GM12872 (cell line): ENCODE measurements around the gene ITGB2.

Source experiments
- TF ChIP-seq, protein P1 (sequence below): IDR thresholded peaks from 3 replicates; pipeline ENCODE4 v1.5.1; 2011; ENCODE audit warnings: low read depth, mild to moderate bottlenecking, low read length, moderate library complexity; ENCODE audit not compliant: insufficient read depth

The ITGB2 gene

DNA sequence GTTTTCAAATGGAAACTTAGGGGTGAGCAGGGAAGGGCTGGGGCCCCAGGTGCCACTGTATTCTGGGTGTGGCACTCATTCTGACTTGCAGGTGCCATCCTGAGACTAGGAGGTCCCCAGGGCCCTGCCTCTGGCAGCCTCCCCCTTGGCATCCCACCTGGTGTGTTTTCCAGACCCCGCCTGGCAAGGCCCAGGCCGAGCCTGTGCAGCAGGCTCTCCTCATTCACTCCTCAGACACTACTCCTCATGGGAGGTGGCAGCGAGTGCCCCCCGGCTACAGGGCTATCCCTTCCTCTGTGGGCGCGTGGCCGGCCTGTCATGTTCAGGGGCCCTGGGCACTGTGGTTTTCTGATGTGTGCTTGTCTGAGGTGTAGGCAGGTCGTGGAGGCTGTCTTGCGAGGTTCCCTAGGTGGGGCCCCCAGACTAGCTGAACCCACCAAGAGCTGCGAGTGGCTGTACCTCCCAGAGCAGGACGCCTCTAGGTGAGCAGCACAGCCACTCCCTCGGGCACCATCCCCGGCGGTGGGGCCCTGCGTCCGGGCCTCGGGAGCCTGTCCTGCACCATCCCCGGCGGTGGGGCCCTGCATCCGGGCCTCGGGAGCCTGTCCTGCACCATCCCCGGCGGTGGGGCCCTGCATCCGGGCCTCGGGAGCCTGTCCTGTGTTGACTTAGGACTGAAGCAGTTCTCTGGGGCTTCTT, 32.4 kb upstream of the ITGB2 start:
- TF ChIP-seq, protein P1, sequence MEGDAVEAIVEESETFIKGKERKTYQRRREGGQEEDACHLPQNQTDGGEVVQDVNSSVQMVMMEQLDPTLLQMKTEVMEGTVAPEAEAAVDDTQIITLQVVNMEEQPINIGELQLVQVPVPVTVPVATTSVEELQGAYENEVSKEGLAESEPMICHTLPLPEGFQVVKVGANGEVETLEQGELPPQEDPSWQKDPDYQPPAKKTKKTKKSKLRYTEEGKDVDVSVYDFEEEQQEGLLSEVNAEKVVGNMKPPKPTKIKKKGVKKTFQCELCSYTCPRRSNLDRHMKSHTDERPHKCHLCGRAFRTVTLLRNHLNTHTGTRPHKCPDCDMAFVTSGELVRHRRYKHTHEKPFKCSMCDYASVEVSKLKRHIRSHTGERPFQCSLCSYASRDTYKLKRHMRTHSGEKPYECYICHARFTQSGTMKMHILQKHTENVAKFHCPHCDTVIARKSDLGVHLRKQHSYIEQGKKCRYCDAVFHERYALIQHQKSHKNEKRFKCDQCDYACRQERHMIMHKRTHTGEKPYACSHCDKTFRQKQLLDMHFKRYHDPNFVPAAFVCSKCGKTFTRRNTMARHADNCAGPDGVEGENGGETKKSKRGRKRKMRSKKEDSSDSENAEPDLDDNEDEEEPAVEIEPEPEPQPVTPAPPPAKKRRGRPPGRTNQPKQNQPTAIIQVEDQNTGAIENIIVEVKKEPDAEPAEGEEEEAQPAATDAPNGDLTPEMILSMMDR: no peak

DNA sequence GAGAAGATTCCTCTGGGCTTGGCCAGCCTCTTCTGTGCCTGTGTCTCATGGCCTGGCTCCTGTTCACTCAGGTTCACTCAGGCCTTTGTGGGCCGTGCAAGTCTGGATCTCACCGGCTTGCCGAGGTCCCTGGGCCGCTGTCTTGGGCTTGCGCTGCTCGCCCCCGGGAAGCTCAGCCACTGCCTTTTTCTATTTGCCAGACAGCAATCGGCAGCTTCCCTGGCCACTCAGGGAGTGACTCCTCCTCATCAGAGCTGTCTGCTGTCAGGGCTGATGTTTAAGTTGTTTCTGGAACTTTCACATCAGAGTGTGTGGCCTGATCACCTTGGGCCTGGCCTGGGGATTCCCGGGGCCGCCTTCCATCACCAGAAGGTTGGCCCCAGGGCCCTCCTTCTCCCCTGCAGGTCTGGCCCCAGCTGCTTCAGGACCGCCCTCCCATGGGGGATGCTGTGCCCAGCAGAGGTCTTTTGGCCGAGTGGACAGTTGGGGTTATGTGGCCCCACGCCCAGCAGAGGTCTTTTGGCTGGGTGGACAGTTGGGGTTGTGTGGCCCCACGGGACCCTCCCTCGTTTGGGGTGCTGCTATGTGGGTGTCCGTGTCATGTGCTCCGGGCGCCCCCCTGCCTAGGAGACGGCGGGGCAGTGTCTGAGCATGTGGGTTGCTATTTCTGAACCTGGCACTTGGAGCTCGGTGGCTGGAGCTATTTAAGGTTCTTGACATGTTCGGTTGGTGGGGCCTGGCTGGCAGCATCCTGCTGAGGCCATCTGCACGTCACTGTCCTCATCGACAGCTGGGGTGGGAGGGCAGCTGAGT, 31.6 kb upstream of the ITGB2 start:
- TF ChIP-seq, protein P1: no peak

DNA sequence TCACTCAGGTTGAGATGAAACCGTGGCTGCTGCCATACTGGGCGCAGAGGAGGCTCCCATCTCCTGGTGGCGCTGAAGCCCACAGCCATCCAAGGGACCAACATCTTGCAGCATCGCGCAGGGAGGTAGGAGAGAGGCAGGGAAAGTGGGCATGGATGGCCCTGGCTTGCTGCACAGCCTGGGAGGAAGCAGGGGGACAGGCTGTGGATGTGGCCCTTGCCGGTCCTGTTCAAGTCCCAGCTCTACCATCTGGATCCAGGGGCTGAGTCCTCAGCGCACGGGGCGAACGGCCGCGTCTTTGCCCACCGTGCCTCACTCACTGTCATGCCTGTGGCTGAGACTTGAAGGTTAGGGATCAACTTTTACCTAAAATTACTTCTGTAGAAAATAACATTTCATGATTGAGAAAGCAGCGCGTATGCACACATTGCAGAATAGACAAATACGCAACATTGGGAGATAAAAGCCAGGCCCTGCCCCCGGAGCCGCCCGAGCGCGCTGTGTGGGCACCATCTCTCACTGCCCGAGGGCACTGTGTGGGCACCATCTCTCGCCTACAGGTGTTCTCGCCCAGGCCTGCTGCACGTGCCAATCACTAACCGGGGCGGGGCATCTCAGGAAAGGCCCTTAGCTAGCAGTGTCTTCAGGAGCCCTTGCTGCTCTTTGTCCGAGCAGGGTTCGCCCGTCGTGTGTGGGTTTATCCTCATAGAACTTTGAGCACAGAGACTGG, 30.7 kb upstream of the ITGB2 start:
- TF ChIP-seq, protein P1: no peak

DNA sequence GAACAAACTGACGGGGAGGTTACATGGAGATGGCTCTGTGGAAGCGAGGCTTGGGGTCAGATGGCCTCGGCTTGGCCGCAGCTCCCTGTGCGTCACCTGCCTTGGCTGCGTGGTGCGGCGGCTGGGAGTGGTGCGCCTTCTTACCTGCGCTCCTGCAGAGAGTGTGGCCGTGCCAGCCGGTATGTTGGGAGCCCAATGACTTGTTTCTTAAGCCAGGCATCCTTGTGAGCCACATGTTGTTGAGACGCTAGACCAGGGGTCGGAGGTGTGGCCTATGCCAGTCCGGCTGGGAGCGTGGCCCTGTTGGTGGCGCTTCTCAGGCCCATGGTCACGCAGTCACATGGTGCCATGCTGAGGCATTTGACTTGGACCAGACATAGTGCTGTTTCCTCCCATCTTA, 29.7 kb upstream of the ITGB2 start:
- TF ChIP-seq, protein P1: no peak

DNA sequence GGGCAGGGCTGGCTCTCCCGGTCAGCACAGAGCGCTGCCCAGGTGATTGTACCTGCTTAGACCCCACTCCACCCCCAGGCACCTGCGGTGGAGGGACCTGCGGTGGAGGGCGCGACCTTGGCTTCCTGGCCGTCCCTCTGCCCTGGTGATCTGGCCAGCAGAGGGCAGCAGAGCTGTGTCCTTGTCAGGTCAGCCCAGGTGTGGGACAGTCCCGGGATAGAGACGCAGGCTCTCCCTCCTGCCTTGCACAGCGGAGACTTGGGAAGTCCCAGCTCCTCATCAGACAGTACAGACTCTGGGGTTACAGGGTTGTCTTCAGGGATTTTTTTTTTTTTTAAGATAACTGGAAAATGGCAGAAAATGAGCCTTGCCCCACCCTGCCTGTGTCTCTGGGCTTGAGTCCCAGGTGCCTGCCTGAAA, 29.1 kb upstream of the ITGB2 start:
- TF ChIP-seq, protein P1: peak; percentile 94

DNA sequence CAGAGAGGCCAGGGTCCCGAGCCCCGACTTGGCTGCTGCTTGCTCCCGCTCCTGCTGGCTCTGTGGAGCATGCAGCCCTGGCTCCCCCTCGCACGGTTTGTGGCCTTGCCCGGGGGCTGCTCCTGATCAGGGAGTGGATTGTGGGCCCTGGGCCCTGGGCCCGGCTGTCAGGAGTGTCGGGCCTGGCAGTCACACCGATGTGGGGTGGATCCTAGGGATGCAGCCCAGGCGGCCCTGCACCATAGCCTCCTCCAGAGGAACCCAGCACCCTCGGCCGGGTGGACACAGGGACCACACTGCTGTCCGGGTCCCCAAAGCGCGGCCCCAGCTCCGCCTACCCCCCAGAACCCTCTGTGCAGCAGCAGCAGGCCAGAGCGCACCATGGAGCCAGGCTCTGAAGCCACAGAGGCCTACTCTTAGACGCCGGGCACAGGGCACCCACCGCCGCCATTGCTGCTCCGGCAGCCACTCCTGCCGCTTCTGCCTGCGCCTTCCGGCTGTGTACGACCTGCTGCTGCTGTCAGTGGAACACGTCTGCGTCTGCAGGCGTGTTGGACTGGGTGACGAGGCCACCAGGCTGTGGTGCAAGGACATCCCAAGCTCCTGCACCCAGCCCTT, 28.6 kb upstream of the ITGB2 start:
- TF ChIP-seq, protein P1: no peak
